CD14-positive monocyte (primary cell): ENCODE measurements around the gene PKM. TPM values are rescaled to one million over a fixed set of nuclear protein-coding genes. Genes with fewer than 3 reads are reported as not detected.

ENCODE experiments used
- DNase-seq, 3 donors: peaks; one replicate each; pipeline ENCODE4 v3.0.0-alpha.2; 2011 to 2022
- H2AFZ ChIP-seq: 2 replicates; pipeline ENCODE4 v1.6.0; 2012; ENCODE audit warnings: mild to moderate bottlenecking, low read depth, low read length, inconsistent platforms; ENCODE audit not compliant: insufficient read depth, poor library complexity, severe bottlenecking
- H3K27ac ChIP-seq, 2 donors: 1 replicate in 1 of 2; 2 replicates in 1 of 2; pipeline ENCODE4 v1.5.1; 2012 to 2013; ENCODE audit warnings: low read length in 2 of 2, control low read depth in 1 of 2, inconsistent platforms in 1 of 2, low read depth in 1 of 2, mild to moderate bottlenecking in 1 of 2
- H3K27me3 ChIP-seq, 2 donors: one replicate each; pipeline versions ENCODE4 v1.6.0 to v1.6.1; 2011 to 2013; ENCODE audit warnings: low read length in 2 of 2; ENCODE audit not compliant: control insufficient read depth in 2 of 2, insufficient read depth in 2 of 2
- H3K36me3 ChIP-seq, 2 donors: replicated peaks in 1 of 2; 1 replicate in 1 of 2; 2 replicates in 1 of 2; pipeline versions ENCODE4 v1.5.1 to v1.6.1; 2012 to 2013; ENCODE audit warnings: low read length in 2 of 2, control low read depth in 1 of 2, inconsistent platforms in 1 of 2, mild to moderate bottlenecking in 1 of 2; ENCODE audit not compliant: insufficient read depth in 2 of 2, control insufficient read depth in 1 of 2
- H3K4me1 ChIP-seq, 2 donors: 1 replicate in 1 of 2; 2 replicates in 1 of 2; pipeline versions ENCODE4 v1.5.1 to v1.6.1; 2012 to 2013; ENCODE audit warnings: low read length in 2 of 2, control low read depth in 1 of 2, inconsistent platforms in 1 of 2, mild to moderate bottlenecking in 1 of 2, moderate library complexity in 1 of 2; ENCODE audit not compliant: insufficient read depth in 2 of 2, control insufficient read depth in 1 of 2
- H3K4me2 ChIP-seq: replicated peaks from 2 replicates; pipeline ENCODE3; 2012; ENCODE audit warnings: low read length, moderate library complexity, mild to moderate bottlenecking; ENCODE audit not compliant: poor library complexity, severe bottlenecking; ENCODE audit errors: extremely low read depth
- H3K4me3 ChIP-seq, 3 experiments: fragments of 200-600 bp in 1 of 3; sonication (generic) in 1 of 3; replicated peaks in 1 of 3; 1 replicate in 2 of 3; 2 replicates in 1 of 3; pipeline ENCODE4 v1.5.1; 2011 to 2013; ENCODE audit warnings: low read length in 3 of 3, mild to moderate bottlenecking in 3 of 3, control low read depth in 2 of 3, low read depth in 2 of 3, inconsistent platforms in 1 of 3, moderate library complexity in 1 of 3
- H3K79me2 ChIP-seq: 2 replicates; pipeline ENCODE4 v1.6.0; 2012; ENCODE audit warnings: mild to moderate bottlenecking, control low read depth, inconsistent platforms, low read length, moderate library complexity; ENCODE audit not compliant: insufficient read depth
- H3K9ac ChIP-seq: 2 replicates; pipeline ENCODE4 v1.6.0; 2017; ENCODE audit warnings: low read length, mild to moderate bottlenecking; ENCODE audit not compliant: insufficient read depth, poor library complexity, severe bottlenecking
- H3K9me3 ChIP-seq, 2 donors: replicated peaks in 1 of 2; 1 replicate in 1 of 2; 2 replicates in 1 of 2; pipeline versions ENCODE4 v1.5.1 to v1.6.1; 2012 to 2013; ENCODE audit warnings: low read length in 2 of 2, control low read depth in 1 of 2; ENCODE audit not compliant: control insufficient read depth in 1 of 2, insufficient read depth in 1 of 2
- H4K20me1 ChIP-seq: 2 replicates; pipeline ENCODE4 v1.6.0; 2012; ENCODE audit warnings: mild to moderate bottlenecking, low read length, control low read depth, moderate library complexity; ENCODE audit not compliant: insufficient read depth
- H3K27ac Mint-ChIP-seq, 7 donors: one replicate each; pipeline ENCODE4 v1.8.0; 2020; ENCODE audit warnings: mild to moderate bottlenecking in 7 of 7, mixed read lengths in 7 of 7, moderate library complexity in 6 of 7, inconsistent platforms in 2 of 7
- H3K27me3 Mint-ChIP-seq, 3 donors: one replicate each; pipeline ENCODE4 v1.8.0; 2021 to 2022; ENCODE audit warnings: low read depth in 3 of 3, mild to moderate bottlenecking in 3 of 3, mixed read lengths in 3 of 3, moderate library complexity in 3 of 3, inconsistent platforms in 1 of 3
- H3K36me3 Mint-ChIP-seq, 2 donors: one replicate each; pipeline ENCODE4 v1.8.0; 2020; ENCODE audit warnings: mixed read lengths in 2 of 2, inconsistent platforms in 1 of 2, mild to moderate bottlenecking in 1 of 2
- H3K4me1 Mint-ChIP-seq: one replicate; pipeline ENCODE4 v1.8.0; 2020; ENCODE audit warnings: mild to moderate bottlenecking, mixed read lengths
- H3K4me3 Mint-ChIP-seq, 2 donors: one replicate each; pipeline ENCODE4 v1.8.0; 2020; ENCODE audit warnings: mild to moderate bottlenecking in 2 of 2, mixed read lengths in 2 of 2, moderate library complexity in 1 of 2
- H3K9me3 Mint-ChIP-seq, 7 donors: one replicate each; pipeline ENCODE4 v1.8.0; 2020 to 2022; ENCODE audit warnings: mixed read lengths in 7 of 7, mild to moderate bottlenecking in 6 of 7, moderate library complexity in 6 of 7, inconsistent platforms in 2 of 7
- CTCF ChIP-seq: fragments of 200-600 bp; IDR thresholded peaks from one replicate; pipeline ENCODE4 v1.8.0; 2022; ENCODE audit warnings: antibody characterized with exemption, mild to moderate bottlenecking
- WGBS: methylation state at CpG from one replicate; pipeline ENCODE4 v1.1.5; 2013; ENCODE audit warnings: missing lambda C conversion rate; ENCODE audit not compliant: insufficient coverage; 5-methylcytosine and 5-hydroxymethylcytosine counted together
- intact Hi-C, 2 donors: fragments of 100-400 bp; cut with micrococcal nuclease; formaldehyde crosslinking; loops; one replicate each; pipeline versions ENCODE4 v1.15.0 to v1.15.1; 2023
- polyA plus RNA-seq, 3 donors: library from polyadenylated mRNA; depleted of rRNA in 1 of 3; unstranded in 2 of 3; stranded (reverse) in 1 of 3; fragments of 300-500 nt in 2 of 3; fragments of >200 nt in 1 of 3; fragmentation: Illumina TruSeq in 2 of 3; gene quantifications; 1 replicate in 2 of 3; 2 replicates in 1 of 3; pipeline ENCODE4 v1.2.3, GENCODE V29; 2012 to 2021

PKM gene
- polyA plus RNA-seq, 3 donors: 544 to 999 (median 986) TPM

GRCh38 chr15:72178976-72179585 lies 51.9 kb downstream of the PKM start:
- no peaks in the 10 kb centered on the region for H4K20me1 ChIP-seq
- 98% methylated on average over 6 of the region's 13 CpGs for WGBS
- H3K9ac ChIP-seq: no peak overlapping the region
- Mint-ChIP-seq H3K4me3 (no peak overlapping the region), H3K4me1 (peaks cover 3% of the 10 kb centered on the region), H3K27ac (no peak overlapping the region), H3K9me3 (peaks cover 0 to 5% (median 0%) of the 10 kb centered on the region in 7 donors), H3K36me3 (no peaks in the 10 kb centered on the region), H3K27me3 (peaks cover 12 to 16% (median 12%) of the 10 kb centered on the region in 3 donors)
- no peaks in the 10 kb centered on the region for H3K36me3 ChIP-seq
- no peak for DNase-seq
- no peak for TF ChIP-seq CTCF
- H3K27ac ChIP-seq: no peak overlapping the region
- intact Hi-C loops: no loop called here
- H3K4me2 ChIP-seq: no peak overlapping the region
- H3K79me2 ChIP-seq: no peaks in the 10 kb centered on the region
- no peak overlapping the region for H3K4me3 ChIP-seq
- no peaks in the 10 kb centered on the region for H3K4me1 ChIP-seq
- peaks cover 0 to 9% of the 10 kb centered on the region in 2 donors for H3K27me3 ChIP-seq
- H2AFZ ChIP-seq: no peak overlapping the region
- peaks cover 0 to 5% of the 10 kb centered on the region in 2 donors for H3K9me3 ChIP-seq

- no peaks in the 10 kb centered on the region for H3K27me3 ChIP-seq
- no peaks in the 10 kb centered on the region for H3K79me2 ChIP-seq
- Mint-ChIP-seq H3K27ac (no peak overlapping the region), H3K4me1 (no peaks in the 10 kb centered on the region), H3K27me3 (peaks cover 0 to 6% (median 4%) of the 10 kb centered on the region in 3 donors), H3K4me3 (no peak overlapping the region), H3K9me3 (no peaks in the 10 kb centered on the region), H3K36me3 (no peaks in the 10 kb centered on the region)
- no peaks in the 10 kb centered on the region for H3K4me1 ChIP-seq
- H3K9ac ChIP-seq: no peak overlapping the region
- no peaks in the 10 kb centered on the region for H3K36me3 ChIP-seq
- H2AFZ ChIP-seq: no peak overlapping the region
- no CpG with 5 or more reads among the region's 3 CpGs for WGBS
- H3K27ac ChIP-seq: no peak overlapping the region
- H3K9me3 ChIP-seq: no peaks in the 10 kb centered on the region
- TF ChIP-seq CTCF: no peak
- intact Hi-C loops: no loop called here
- no peak overlapping the region for H3K4me2 ChIP-seq
- DNase-seq: no peak
- H3K4me3 ChIP-seq: no peak overlapping the region
- H4K20me1 ChIP-seq: no peaks in the 10 kb centered on the region
Measured at GRCh38 chr15:72176743-72177142, 54.2 kb downstream of the PKM start.
